H1 (cell line): ENCODE results near the gene XIRP1. TPM values are rescaled to one million over a fixed set of nuclear protein-coding genes. Genes with fewer than 3 reads are reported as not detected.

ENCODE experiments used
- CTCF ChIP-seq, 3 experiments: IDR thresholded peaks; 1 replicate in 2 of 3; 2 replicates in 1 of 3; pipeline versions ENCODE4 v1.5.1 to v1.6.1; 2011; ENCODE audit warnings: low read length in 3 of 3, mild to moderate bottlenecking in 3 of 3, inconsistent platforms in 2 of 3, low read depth in 1 of 3, moderate library complexity in 1 of 3; ENCODE audit not compliant: insufficient read depth in 1 of 3; ENCODE audit errors: control extremely low read depth in 1 of 3
- NRF1 ChIP-seq: IDR thresholded peaks from 2 replicates; pipeline ENCODE4 v1.6.1; 2011; ENCODE audit warnings: mild to moderate bottlenecking, low read depth, low read length, improper control_type of control experiment
- SIRT6 ChIP-seq: IDR thresholded peaks from one replicate; pipeline ENCODE4 v1.7.1; 2012; ENCODE audit warnings: low read length, inconsistent platforms
- TEAD4 ChIP-seq: IDR thresholded peaks from 2 replicates; pipeline ENCODE4 v1.6.1; 2012; ENCODE audit warnings: low read depth, low read length, inconsistent platforms, mixed read lengths
- polyA plus RNA-seq, 7 experiments: library from polyadenylated mRNA; depleted of rRNA in 3 of 7; stranded (reverse) in 5 of 7; unstranded in 2 of 7; fragments of >200 nt in 5 of 7; fragments of 200-250 nt in 2 of 7; gene quantifications; 1 replicate in 5 of 7; 2 replicates in 1 of 7; 4 replicates in 1 of 7; pipeline versions ENCODE4 v1.2.1 to v1.2.3, GENCODE V29; 2011 to 2013; ENCODE audit warnings: missing spikeins in 2 of 7, mixed read lengths in 2 of 7
- total RNA-seq: library from RNA; stranded (reverse); fragmentation: NEBNext Ultra II Directional; extraction: Animal tissue kit (Norgen Biotek cat#: 25700); gene quantifications from 2 replicates; pipeline ENCODE4 v1.2.1, GENCODE V29; 2021

Gene XIRP1
- total and polyA plus RNA-seq, 2 of the 8 experiments (the other 6 are each of a cell fraction or from before 2014, with no cell fraction given), result not detected

- TF ChIP-seq SIRT6 (no peak), TEAD4 (no peak), NRF1 (no peak), CTCF (IDR thresholded peaks at IDR 0.05; ENCODE audit: control extremely low read depth in 1 of 3, insufficient read depth in 1 of 3, low read depth in 1 of 3, low read length in 3 of 3) (no peak)
These were observed 51.9 kb downstream of the XIRP1 start (continued) for GRCh38 chr3:39140341-39140971.
